Heart left ventricle (tissue), 16 donors: ENCODE results near the gene LPIN1. TPM values are rescaled to one million over a fixed set of nuclear protein-coding genes. Genes with fewer than 3 reads are reported as not detected.
"Not testable (repeated sequence)": the region's sequence is repeated elsewhere in the genome, so short reads cannot be mapped to it uniquely, and the experiment has no call there.

Experiments used
- ATAC-seq, 4 donors: fragments of 200-7000 bp; cut with Tn5 transposase; one replicate each; pipeline ENCODE4 v1.9.1; 2020 to 2022; ENCODE audit warnings: moderate library complexity in 4 of 4, mild to moderate bottlenecking in 3 of 4, moderate number of reproducible peaks in 1 of 4
- DNase-seq, 5 donors: peaks; one replicate each; pipeline ENCODE4 v3.0.0-alpha.2; 2020
- H3K27ac ChIP-seq, 12 donors: fragments of 200-600 bp; sonication (generic) in 4 of 12; one replicate each; pipeline versions ENCODE4 v1.5.0 to v1.8.0; 2016 to 2022; ENCODE audit warnings: mild to moderate bottlenecking in 2 of 12
- H3K27me3 ChIP-seq, 9 donors: fragments of 200-600 bp; sonication (generic) in 2 of 9; one replicate each; pipeline versions ENCODE4 v1.5.1 to v1.8.0; 2016 to 2022; ENCODE audit warnings: mild to moderate bottlenecking in 3 of 9
- H3K36me3 ChIP-seq, 9 donors: fragments of 200-600 bp; sonication (generic) in 2 of 9; one replicate each; pipeline versions ENCODE4 v1.5.0 to v1.8.0; 2018 to 2022; ENCODE audit warnings: mild to moderate bottlenecking in 2 of 9
- H3K4me1 ChIP-seq, 12 donors: fragments of 200-600 bp; sonication (generic) in 4 of 12; one replicate each; pipeline versions ENCODE4 v1.5.0 to v1.8.0; 2016 to 2022; ENCODE audit warnings: mild to moderate bottlenecking in 3 of 12
- H3K4me3 ChIP-seq, 12 donors: fragments of 200-600 bp; sonication (generic) in 4 of 12; one replicate each; pipeline versions ENCODE4 v1.5.0 to v1.8.0; 2017 to 2022; ENCODE audit warnings: mild to moderate bottlenecking in 9 of 12, moderate library complexity in 4 of 12
- H3K9me3 ChIP-seq, 12 donors: fragments of 200-600 bp; sonication (generic) in 4 of 12; one replicate each; pipeline versions ENCODE4 v1.5.0 to v1.8.0; 2016 to 2022; ENCODE audit warnings: mild to moderate bottlenecking in 1 of 12
- POLR2A ChIP-seq, 2 donors: fragments of 450-650 bp; IDR thresholded peaks; one replicate each; pipeline ENCODE4 v1.6.1; 2017; ENCODE audit warnings: antibody characterized with exemption in 2 of 2, mild to moderate bottlenecking in 2 of 2, moderate library complexity in 2 of 2
- WGBS, 4 donors: extraction: QIAGEN DNeasy Blood & Tissue Kit in 2 of 4; methylation state at CpG; one replicate each; pipeline versions ENCODE4 v1.1.5 to v1.1.7; 2013 to 2018; 5-methylcytosine and 5-hydroxymethylcytosine counted together
- intact Hi-C, 10 donors: fragments of 100-400 bp; cut with DNase I; formaldehyde crosslinking; loops; one replicate each; pipeline versions ENCODE4 v1.11.1 to v1.14.2; 2022
- polyA plus RNA-seq, 2 donors: library from polyadenylated mRNA; stranded (reverse); fragments of 200-250 nt; gene quantifications; one replicate each; pipeline ENCODE4 v1.2.3, GENCODE V29; 2013
- total RNA-seq, 9 donors: library from RNA; depleted of rRNA in 2 of 9; stranded (reverse); fragments of >200 nt in 2 of 9; fragmentation: NEBNext Ultra II Directional in 3 of 9; extraction: Animal tissue kit (Norgen Biotek cat#: 25700) in 3 of 9; gene quantifications; one replicate each; pipeline versions ENCODE4 v1.1.0 to v1.2.4, GENCODE V29; 2016 to 2023
- TF ChIP-seq, protein P1 (sequence below), 12 donors: fragments of 200-600 bp; sonication (generic) in 4 of 12; IDR thresholded peaks; one replicate each; pipeline versions ENCODE4 v1.5.0 to v1.8.0; 2018 to 2022; ENCODE audit warnings: antibody characterized with exemption in 12 of 12, mild to moderate bottlenecking in 5 of 12
- donor health status: ischemic (EF 13 %, LVEDD 7.1; RV severe dilation, severe dysfunction).
- donor health status: healthy with polysubstance abuse.
- donor health status: DM: no; HTN: yes; CAD: no.
- donor health status: DM: no; HTN: no; CAD: no.
- donor health status: ischemic (EF 25% LVEDD 6.9; RV normal size, moderate dysfunction).
- donor health status: ischemic (EF 25% LVEDD 5.7; RV mildly dilated, moderate dysfunction).
- donor health status: healthy.
- donor health status: DM: yes; HTN: yes; CAD: no.
- donor health status: ischemic (EF 35%, LVEDD 5.7; RV mildly dilated, moderate dysfunction).
- donor health status: nonischemic (EF 11% LVEDD 7.7; RV severe dilation, severe dysfunction).
- donor health status: DM: yes; HTN: yes; CAD: no.
- donor health status: PGD.
- donor health status: ischemic (EF 29% LVEDD 5.4; RV normal size, mild dysfunction).
- donor health status: nonischemic (EF 23%, LVEDD 6.1; RV moderate dilation, normal function).

LPIN1 gene
- total and polyA plus RNA-seq, 11 donors, result 15.0 to 57.1 (median 43.8) TPM

- Histone ChIP-seq H3K27ac (no peak overlapping the region), H3K27me3 (peaks cover 0 to 10% (median 3%) of the 10 kb centered on the region in 9 donors), H3K4me3 (no peak overlapping the region), H3K4me1 (peaks cover 0 to 12% (median 0%) of the 10 kb centered on the region in 12 donors), H3K9me3 (no peaks in the 10 kb centered on the region), H3K36me3 (no peaks in the 10 kb centered on the region)
- TF ChIP-seq, protein P1, sequence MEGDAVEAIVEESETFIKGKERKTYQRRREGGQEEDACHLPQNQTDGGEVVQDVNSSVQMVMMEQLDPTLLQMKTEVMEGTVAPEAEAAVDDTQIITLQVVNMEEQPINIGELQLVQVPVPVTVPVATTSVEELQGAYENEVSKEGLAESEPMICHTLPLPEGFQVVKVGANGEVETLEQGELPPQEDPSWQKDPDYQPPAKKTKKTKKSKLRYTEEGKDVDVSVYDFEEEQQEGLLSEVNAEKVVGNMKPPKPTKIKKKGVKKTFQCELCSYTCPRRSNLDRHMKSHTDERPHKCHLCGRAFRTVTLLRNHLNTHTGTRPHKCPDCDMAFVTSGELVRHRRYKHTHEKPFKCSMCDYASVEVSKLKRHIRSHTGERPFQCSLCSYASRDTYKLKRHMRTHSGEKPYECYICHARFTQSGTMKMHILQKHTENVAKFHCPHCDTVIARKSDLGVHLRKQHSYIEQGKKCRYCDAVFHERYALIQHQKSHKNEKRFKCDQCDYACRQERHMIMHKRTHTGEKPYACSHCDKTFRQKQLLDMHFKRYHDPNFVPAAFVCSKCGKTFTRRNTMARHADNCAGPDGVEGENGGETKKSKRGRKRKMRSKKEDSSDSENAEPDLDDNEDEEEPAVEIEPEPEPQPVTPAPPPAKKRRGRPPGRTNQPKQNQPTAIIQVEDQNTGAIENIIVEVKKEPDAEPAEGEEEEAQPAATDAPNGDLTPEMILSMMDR (IDR thresholded peaks at IDR 0.05), result no peak
- no peak for TF ChIP-seq POLR2A (IDR thresholded peaks at IDR 0.05)
- DNase-seq (no peak), ATAC-seq (no peak)
- intact Hi-C loops, result no loop called here
Observed at GRCh38 chr2:11723061-11723371, 23.4 kb upstream of the LPIN1 start.

- intact Hi-C loops, result no loop called here
- no peaks in the 10 kb centered on the region for H3K9me3 ChIP-seq
- no peak for DNase-seq
- H3K27ac ChIP-seq, result no peak overlapping the region
- no peak overlapping the region for H3K4me3 ChIP-seq
- no peak for ATAC-seq
- peaks cover 0 to 7% (median 0%) of the 10 kb centered on the region in 12 donors for H3K4me1 ChIP-seq
- H3K27me3 ChIP-seq, result peaks cover 0 to 8% (median 2%) of the 10 kb centered on the region in 9 donors
- 82 to 90% (median 86%) methylated on average over 7 of the region's 7 CpGs for WGBS, 4 donors
- TF ChIP-seq, protein P1 (IDR thresholded peaks at IDR 0.05), result no peak
- TF ChIP-seq POLR2A (IDR thresholded peaks at IDR 0.05), result no peak
- H3K36me3 ChIP-seq, result no peaks in the 10 kb centered on the region
Observed at GRCh38 chr2:11724151-11724550, 22.3 kb upstream of the LPIN1 start.

- intact Hi-C loops, result no loop called here
- Histone ChIP-seq H3K27me3 (peaks cover 0 to 9% (median 0%) of the 10 kb centered on the region in 9 donors), H3K9me3 (no peaks in the 10 kb centered on the region), H3K36me3 (no peaks in the 10 kb centered on the region), H3K4me1 (no peaks in the 10 kb centered on the region), H3K4me3 (no peak overlapping the region), H3K27ac (no peak overlapping the region)
- no peak for TF ChIP-seq POLR2A (IDR thresholded peaks at IDR 0.05)
- TF ChIP-seq, protein P1 (IDR thresholded peaks at IDR 0.05), result no peak
- 36 to 43% (median 39%) methylated on average over 7 of the region's 7 CpGs for WGBS, 4 donors
- no peak for ATAC-seq
- DNase-seq, result no peak
Observed at GRCh38 chr2:11726384-11726783, 20.0 kb upstream of the LPIN1 start.

- H3K9me3 ChIP-seq, result no peaks in the 10 kb centered on the region
- no peak for ATAC-seq
- WGBS, 4 donors, result 90 to 94% (median 91%) methylated on average over 2 of the region's 2 CpGs
Observed at GRCh38 chr2:11729362-11730212, 16.8 kb upstream of the LPIN1 start.

DNA sequence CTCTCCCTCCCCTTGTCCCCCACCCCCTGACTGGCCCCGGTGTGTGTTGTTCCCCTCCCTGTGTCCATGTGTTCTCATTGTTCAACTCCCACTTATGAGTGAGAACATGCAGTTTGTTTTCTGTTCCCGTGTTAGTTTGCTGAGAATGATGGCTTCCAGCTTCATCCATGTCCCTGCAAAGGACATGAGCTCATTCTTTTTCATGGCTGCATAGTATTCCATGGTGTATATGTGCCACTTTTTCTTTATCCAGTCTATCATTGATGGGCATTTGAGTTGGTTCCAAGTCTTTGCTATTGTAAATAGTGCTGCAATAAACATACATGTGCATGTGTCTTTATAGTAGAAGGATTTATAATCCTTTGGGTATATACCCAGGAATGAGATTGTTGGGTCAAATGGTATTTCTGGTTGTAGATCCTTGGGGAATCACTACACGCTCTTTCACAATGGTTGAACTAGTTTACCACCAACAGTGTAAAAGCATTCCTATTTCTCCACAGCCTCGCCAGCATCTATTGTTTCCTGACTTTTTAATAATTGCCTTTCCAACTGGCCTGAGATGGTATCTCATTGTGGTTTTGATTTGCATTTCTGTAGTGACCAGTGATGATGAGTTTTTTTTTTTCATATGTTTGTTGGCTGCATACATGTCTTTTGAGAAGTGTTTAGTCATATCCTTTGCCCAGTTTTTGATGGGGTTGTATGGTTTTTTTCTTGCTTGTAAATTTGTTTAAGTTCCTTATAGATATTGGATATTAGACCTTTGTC, 15.0 kb upstream of the LPIN1 start:
- H3K9me3 ChIP-seq, H3K27me3 ChIP-seq, H3K27ac ChIP-seq, H3K4me3 ChIP-seq, DNase-seq, H3K4me1 ChIP-seq, ATAC-seq, H3K36me3 ChIP-seq, intact Hi-C loops: not testable (repeated sequence)
- 69 to 81% (median 75%) methylated on average over 4 of the region's 4 CpGs for WGBS, 4 donors

More at GRCh38 chr2:11729362-11730212, 16.8 kb upstream of the LPIN1 start:
- DNase-seq, result no peak
- H3K4me3 ChIP-seq, result no peak overlapping the region
- H3K4me1 ChIP-seq, result no peaks in the 10 kb centered on the region
- no peak overlapping the region for H3K27ac ChIP-seq
- TF ChIP-seq, protein P1 (IDR thresholded peaks at IDR 0.05), result no peak
- no peak for TF ChIP-seq POLR2A (IDR thresholded peaks at IDR 0.05)
- no peaks in the 10 kb centered on the region for H3K36me3 ChIP-seq
- peaks cover 0 to 9% (median 0%) of the 10 kb centered on the region in 9 donors for H3K27me3 ChIP-seq
- intact Hi-C loops, result no loop called here
